GM19351 (cell line): ENCODE data around the gene GRM7.

ENCODE experiments used
- ATAC-seq: cut with Tn5 transposase; IDR thresholded peaks from one replicate; pipeline ENCODE4 v1.9.1; 2021; ENCODE audit warnings: mild to moderate bottlenecking, moderate library complexity; ENCODE audit not compliant: unreplicated experiment

The GRM7 gene

GRCh38 chr3:7630351-7630911, 769.5 kb downstream of the GRM7 start:
- ATAC-seq, result no peak

- ATAC-seq, result no peak
Observed at GRCh38 chr3:7630925-7631324, 770.0 kb downstream of the GRM7 start.

- ATAC-seq, result no peak
Observed at GRCh38 chr3:7632305-7632704, 771.4 kb downstream of the GRM7 start.

GRCh38 chr3:7637694-7638093, 776.8 kb downstream of the GRM7 start:
- no peak for ATAC-seq

- ATAC-seq, result no peak
Observed at GRCh38 chr3:7638103-7638502, 777.2 kb downstream of the GRM7 start.

GRCh38 chr3:7640787-7641186, 779.9 kb downstream of the GRM7 start:
- ATAC-seq, result no peak

- ATAC-seq, result no peak
Observed at GRCh38 chr3:7646851-7647250, 785.9 kb downstream of the GRM7 start.

GRCh38 chr3:7650466-7650865, 789.6 kb downstream of the GRM7 start:
- ATAC-seq, result no peak

- no peak for ATAC-seq
Observed at GRCh38 chr3:7651274-7651673, 790.4 kb downstream of the GRM7 start.

- no peak for ATAC-seq
Observed at GRCh38 chr3:7657214-7658112, 796.5 kb downstream of the GRM7 start.

GRCh38 chr3:7658294-7658693, 797.4 kb downstream of the GRM7 start:
- no peak for ATAC-seq

GRCh38 chr3:7659079-7659478, 798.2 kb downstream of the GRM7 start:
- no peak for ATAC-seq

- no peak for ATAC-seq
Observed at GRCh38 chr3:7663771-7664170, 802.9 kb downstream of the GRM7 start.

- no peak for ATAC-seq
Observed at GRCh38 chr3:7667774-7668173, 806.9 kb downstream of the GRM7 start.

GRCh38 chr3:7669641-7670040, 808.7 kb downstream of the GRM7 start:
- no peak for ATAC-seq

GRCh38 chr3:7678521-7678920, 817.6 kb downstream of the GRM7 start:
- no peak for ATAC-seq

- ATAC-seq, result no peak
Observed at GRCh38 chr3:7682822-7683229, 821.9 kb downstream of the GRM7 start.

GRCh38 chr3:7683426-7683825, 822.5 kb downstream of the GRM7 start:
- ATAC-seq, result no peak

GRCh38 chr3:7684182-7684715, 823.3 kb downstream of the GRM7 start:
- ATAC-seq, result no peak

- no peak for ATAC-seq
Observed at GRCh38 chr3:7687428-7688147, 826.7 kb downstream of the GRM7 start.

- ATAC-seq, result no peak
Observed at GRCh38 chr3:7692866-7693265, 832.0 kb downstream of the GRM7 start.

- no peak for ATAC-seq
Observed at GRCh38 chr3:7693976-7694375, 833.1 kb downstream of the GRM7 start.
